IMR-90 (cell line): ENCODE measurements around the gene TDRD1. TPM values are rescaled to one million over a fixed set of nuclear protein-coding genes. Genes with fewer than 3 reads are reported as not detected.

Experiments used
- ATAC-seq: fragments of 200-7000 bp; cut with Tn5 transposase; 2 replicates; pipeline ENCODE4 v1.9.1; 2020; ENCODE audit warnings: low read depth, mild to moderate bottlenecking, moderate library complexity
- BruUV-seq: library from RNA; stranded (reverse); fragments of 400-500 nt; replicated peaks from 2 replicates; lab custom pipeline; 2021; lab: Mats Ljungman, UMichigan
- CTCF ChIA-PET: fragments of 300-600 bp; formaldehyde crosslinking; extraction: SDS; loops from one replicate; lab custom pipeline; 2021; ENCODE audit warnings: antibody characterized with exemption; lab: Yijun Ruan, JAX
- POLR2A ChIA-PET: fragments of 300-600 bp; sonication (Branson Sonifier 250); formaldehyde crosslinking; loops from one replicate; lab custom pipeline; 2022; ENCODE audit warnings: antibody characterized with exemption; ENCODE audit not compliant: unreplicated experiment; lab: Charles Lee
- DNase-seq: peaks from one replicate; pipeline ENCODE4 v3.0.0; 2013
- H2AFZ ChIP-seq: replicated peaks from 2 replicates; pipeline ENCODE3; 2013; ENCODE audit warnings: low read length, mild to moderate bottlenecking; ENCODE audit not compliant: poor library complexity
- H2AK5ac ChIP-seq: 2 replicates; pipeline ENCODE4 v1.6.1; 2013; ENCODE audit warnings: low read depth, low read length, inconsistent platforms
- H2AK9ac ChIP-seq: replicated peaks from 2 replicates; pipeline ENCODE3; 2013; ENCODE audit warnings: mild to moderate bottlenecking, low read depth, low read length, moderate library complexity; ENCODE audit not compliant: poor library complexity
- H2BK120ac ChIP-seq: 2 replicates; pipeline ENCODE4 v1.6.1; 2013; ENCODE audit warnings: low read depth, low read length, inconsistent platforms
- H2BK15ac ChIP-seq: 3 replicates; pipeline ENCODE4 v1.6.1; 2013; ENCODE audit warnings: low read depth, low read length, inconsistent platforms
- H2BK20ac ChIP-seq: 2 replicates; pipeline ENCODE4 v1.6.1; 2013; ENCODE audit warnings: low read depth, mild to moderate bottlenecking, inconsistent platforms, low read length, moderate library complexity
- H2BK5ac ChIP-seq: 2 replicates; pipeline ENCODE4 v1.6.1; 2013; ENCODE audit warnings: mild to moderate bottlenecking, low read depth, low read length, inconsistent platforms; ENCODE audit not compliant: poor library complexity, severe bottlenecking
- H3K14ac ChIP-seq: replicated peaks from 2 replicates; pipeline ENCODE4 v1.6.1; 2013; ENCODE audit warnings: low read depth, low read length, inconsistent platforms
- H3K18ac ChIP-seq: 2 replicates; pipeline ENCODE4 v1.6.1; 2013; ENCODE audit warnings: low read depth, low read length, control low read depth
- H3K23ac ChIP-seq: 2 replicates; pipeline ENCODE4 v1.6.1; 2013; ENCODE audit warnings: low read depth, low read length, inconsistent platforms
- H3K27ac ChIP-seq: 2 replicates; pipeline ENCODE4 v1.5.1; 2013; ENCODE audit warnings: mild to moderate bottlenecking, control low read depth, low read length; ENCODE audit not compliant: insufficient read depth
- H3K27me3 ChIP-seq: 2 replicates; pipeline ENCODE4 v1.6.1; 2013; ENCODE audit warnings: low read length; ENCODE audit not compliant: control insufficient read depth, insufficient read depth
- H3K36me3 ChIP-seq: 2 replicates; pipeline ENCODE4 v1.6.1; 2013; ENCODE audit warnings: low read length, mixed read lengths; ENCODE audit not compliant: control insufficient read depth, insufficient read depth
- H3K4ac ChIP-seq: 2 replicates; pipeline ENCODE4 v1.6.1; 2013; ENCODE audit warnings: low read depth, low read length, inconsistent platforms
- H3K4me1 ChIP-seq: 2 replicates; pipeline ENCODE4 v1.6.1; 2013; ENCODE audit warnings: low read length, mixed read lengths; ENCODE audit not compliant: control insufficient read depth, insufficient read depth
- H3K4me2 ChIP-seq: 2 replicates; pipeline ENCODE4 v1.6.1; 2013; ENCODE audit warnings: low read depth, mild to moderate bottlenecking, control low read depth, low read length, moderate library complexity
- H3K4me3 ChIP-seq: 2 replicates; pipeline ENCODE4 v1.5.1; 2013; ENCODE audit warnings: low read depth, mild to moderate bottlenecking, control low read depth, low read length, moderate library complexity; ENCODE audit not compliant: insufficient read depth
- H3K56ac ChIP-seq: 2 replicates; pipeline ENCODE4 v1.6.1; 2013; ENCODE audit warnings: low read length, inconsistent platforms; ENCODE audit not compliant: insufficient read depth; ENCODE audit errors: extremely low read depth
- H3K79me1 ChIP-seq, 2 experiments: 2 replicates each; pipeline ENCODE4 v1.6.1; 2013; ENCODE audit warnings: low read length in 2 of 2, inconsistent platforms in 1 of 2, low read depth in 1 of 2
- H3K9ac ChIP-seq: 2 replicates; pipeline ENCODE4 v1.6.1; 2013; ENCODE audit warnings: low read depth, low read length, control low read depth
- H3K9me1 ChIP-seq: 2 replicates; pipeline ENCODE4 v1.6.1; 2013; ENCODE audit warnings: low read length, inconsistent platforms; ENCODE audit not compliant: insufficient read depth
- H3K9me3 ChIP-seq: 2 replicates; pipeline ENCODE4 v1.6.1; 2013; ENCODE audit warnings: low read length; ENCODE audit not compliant: control insufficient read depth, insufficient read depth
- H4K20me1 ChIP-seq: 2 replicates; pipeline ENCODE4 v1.6.1; 2013; ENCODE audit warnings: low read length, inconsistent platforms; ENCODE audit not compliant: insufficient read depth
- H4K5ac ChIP-seq: 2 replicates; pipeline ENCODE4 v1.6.1; 2013; ENCODE audit warnings: mild to moderate bottlenecking, low read depth, low read length, control low read depth
- H4K8ac ChIP-seq, 2 experiments: 2 replicates each; pipeline ENCODE4 v1.6.1; 2013; ENCODE audit warnings: low read depth in 2 of 2, low read length in 2 of 2, control low read depth in 1 of 2, inconsistent platforms in 1 of 2
- H4K91ac ChIP-seq: 2 replicates; pipeline ENCODE4 v1.6.1; 2013; ENCODE audit warnings: low read depth, low read length, inconsistent platforms; ENCODE audit not compliant: insufficient read depth
- BHLHE40 ChIP-seq: fragments of 150-350 bp; IDR thresholded peaks from 2 replicates; pipeline ENCODE4 v1.6.1; 2016; ENCODE audit warnings: mild to moderate bottlenecking, low read depth, low read length
- CEBPB ChIP-seq: IDR thresholded peaks from 2 replicates; pipeline ENCODE4 v1.6.1; 2012; ENCODE audit warnings: low read depth, low read length, improper control_type of control experiment
- CTCF ChIP-seq: conservative IDR thresholded peaks from 2 replicates; pipeline ENCODE4 v1.5.1; 2012; ENCODE audit warnings: mild to moderate bottlenecking, low read depth, low read length, improper control_type of control experiment
- FOS ChIP-seq: fragments of 150-350 bp; IDR thresholded peaks from 2 replicates; pipeline ENCODE4 v1.6.1; 2016; ENCODE audit warnings: low read depth, low read length
- MAFK ChIP-seq: IDR thresholded peaks from 2 replicates; pipeline ENCODE4 v1.6.1; 2012; ENCODE audit warnings: low read depth, low read length, improper control_type of control experiment
- NFE2L2 ChIP-seq: fragments of 150-350 bp; IDR thresholded peaks from 2 replicates; pipeline ENCODE4 v1.6.1; 2016; ENCODE audit warnings: low read depth, mild to moderate bottlenecking, low read length
- POLR2A ChIP-seq: IDR thresholded peaks from 2 replicates; pipeline ENCODE4 v1.6.1; 2012; ENCODE audit warnings: mild to moderate bottlenecking, low read depth, low read length
- RAD21 ChIP-seq: IDR thresholded peaks from 2 replicates; pipeline ENCODE4 v1.6.1; 2012; ENCODE audit warnings: low read length, improper control_type of control experiment
- RCOR1 ChIP-seq: IDR thresholded peaks from 2 replicates; pipeline ENCODE4 v1.6.1; 2012; ENCODE audit warnings: mild to moderate bottlenecking, low read length, improper control_type of control experiment; ENCODE audit not compliant: insufficient replicate concordance
- RFX5 ChIP-seq: IDR thresholded peaks from 2 replicates; pipeline ENCODE4 v1.8.0; 2012; ENCODE audit warnings: low read depth, mild to moderate bottlenecking, low read length, moderate library complexity
- SMC3 ChIP-seq: fragments of 150-350 bp; IDR thresholded peaks from 2 replicates; pipeline ENCODE4 v1.6.1; 2016; ENCODE audit warnings: low read depth, mild to moderate bottlenecking, antibody characterized with exemption, low read length, moderate library complexity
- WGBS, 2 experiments: methylation state at CpG; one replicate each; pipeline versions ENCODE4 v1.1.5 to v1.1.7; 2013; ENCODE audit warnings: missing lambda C conversion rate in 2 of 2; ENCODE audit not compliant: insufficient read length in 1 of 2; ENCODE audit errors: extremely low coverage in 2 of 2; 5-methylcytosine and 5-hydroxymethylcytosine counted together
- dilution Hi-C: fragments of 300-500 bp; cut with HindIII; formaldehyde crosslinking; loops from one replicate; pipeline ENCODE4 v1.14.3; 2018; ENCODE audit warnings: low sequenced_read_pairs; ENCODE audit not compliant: unreplicated experiment
- in situ Hi-C: fragments of 300-500 bp; cut with MboI; formaldehyde crosslinking; loops from 3 replicates; pipeline ENCODE4 v1.14.3; 2019; ENCODE audit warnings: low sequenced_read_pairs, inconsistent platforms, mixed read lengths
- intact Hi-C: fragments of 100-400 bp; cut with micrococcal nuclease; formaldehyde crosslinking; loops from 2 replicates; pipeline ENCODE4 v1.10.0; 2022
- polyA plus RNA-seq, 3 experiments: library from polyadenylated mRNA; depleted of rRNA; stranded (reverse); fragments of >200 nt; gene quantifications; 2 replicates each; pipeline ENCODE4 v1.2.3, GENCODE V29; 2012; ENCODE audit warnings: low replicate concordance in 1 of 3
- total RNA-seq: library from RNA; depleted of rRNA; stranded (reverse); fragments of >200 nt; gene quantifications from 2 replicates; pipeline ENCODE4 v1.2.3, GENCODE V29; 2012
- TF ChIP-seq, protein P1 (sequence below): fragments of 150-350 bp; IDR thresholded peaks from 2 replicates; pipeline ENCODE4 v1.6.1; 2016; ENCODE audit warnings: low read depth, mild to moderate bottlenecking, low read length, moderate library complexity, borderline replicate concordance
- TF ChIP-seq, protein P2 (sequence below): fragments of 150-350 bp; IDR thresholded peaks from 2 replicates; pipeline ENCODE4 v1.6.1; 2017; ENCODE audit warnings: mild to moderate bottlenecking, antibody characterized with exemption, low read length, low read depth

The TDRD1 gene
- total and polyA plus RNA-seq, 2 of the 4 experiments (the other 2 are of a cell fraction): not detected

- no peak overlapping the region for H3K23ac ChIP-seq
- no peak overlapping the region for H3K27ac ChIP-seq
- no peaks in the 10 kb centered on the region for H3K9me1 ChIP-seq
- WGBS, 2 experiments: no CpG with 5 or more reads among the region's 3 CpGs
- H2AFZ ChIP-seq: no peak overlapping the region
- H3K4me3 ChIP-seq: no peak overlapping the region
- H4K8ac ChIP-seq: no peak overlapping the region
- no peak overlapping the region for H2BK15ac ChIP-seq
- no peak overlapping the region for H3K18ac ChIP-seq
- no peak overlapping the region for H2BK5ac ChIP-seq
- no peak for ATAC-seq
- no peak overlapping the region for H3K9ac ChIP-seq
- no peak for DNase-seq
- ChIA-PET POLR2A (no interaction called here), CTCF (interaction anchor here (0.6 kb wide), 1 partner anchor 314 kb away, joined by 3 read pairs; no protein-coding TSS in a partner anchor)
- peaks cover 8% of the 10 kb centered on the region for H3K27me3 ChIP-seq
- H4K91ac ChIP-seq: no peak overlapping the region
- H3K4me1 ChIP-seq: no peaks in the 10 kb centered on the region
- intact Hi-C loops: no loop called here
- dilution Hi-C loops: no loop called here
- in situ Hi-C loops: no loop called here
- no peaks in the 10 kb centered on the region for H4K20me1 ChIP-seq
- no peak overlapping the region for H2BK20ac ChIP-seq
- no peaks in the 10 kb centered on the region for H3K9me3 ChIP-seq
- no peak overlapping the region for H2AK9ac ChIP-seq
- TF ChIP-seq RCOR1 (no peak), RAD21 (no peak), FOS (no peak), BHLHE40 (no peak), SMC3 (no peak), MAFK (no peak), NFE2L2 (no peak), RFX5 (no peak), POLR2A (no peak), CEBPB (no peak), CTCF (no peak)
- TF ChIP-seq, protein P1, sequence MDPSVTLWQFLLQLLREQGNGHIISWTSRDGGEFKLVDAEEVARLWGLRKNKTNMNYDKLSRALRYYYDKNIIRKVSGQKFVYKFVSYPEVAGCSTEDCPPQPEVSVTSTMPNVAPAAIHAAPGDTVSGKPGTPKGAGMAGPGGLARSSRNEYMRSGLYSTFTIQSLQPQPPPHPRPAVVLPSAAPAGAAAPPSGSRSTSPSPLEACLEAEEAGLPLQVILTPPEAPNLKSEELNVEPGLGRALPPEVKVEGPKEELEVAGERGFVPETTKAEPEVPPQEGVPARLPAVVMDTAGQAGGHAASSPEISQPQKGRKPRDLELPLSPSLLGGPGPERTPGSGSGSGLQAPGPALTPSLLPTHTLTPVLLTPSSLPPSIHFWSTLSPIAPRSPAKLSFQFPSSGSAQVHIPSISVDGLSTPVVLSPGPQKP: no peak
- TF ChIP-seq, protein P2, sequence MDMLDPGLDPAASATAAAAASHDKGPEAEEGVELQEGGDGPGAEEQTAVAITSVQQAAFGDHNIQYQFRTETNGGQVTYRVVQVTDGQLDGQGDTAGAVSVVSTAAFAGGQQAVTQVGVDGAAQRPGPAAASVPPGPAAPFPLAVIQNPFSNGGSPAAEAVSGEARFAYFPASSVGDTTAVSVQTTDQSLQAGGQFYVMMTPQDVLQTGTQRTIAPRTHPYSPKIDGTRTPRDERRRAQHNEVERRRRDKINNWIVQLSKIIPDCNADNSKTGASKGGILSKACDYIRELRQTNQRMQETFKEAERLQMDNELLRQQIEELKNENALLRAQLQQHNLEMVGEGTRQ: no peak
- H2AK5ac ChIP-seq: no peak overlapping the region
- no TSS peak for BruUV-seq
- no peak overlapping the region for H3K14ac ChIP-seq
- no peaks in the 10 kb centered on the region for H3K79me1 ChIP-seq
- no peaks in the 10 kb centered on the region for H3K36me3 ChIP-seq
- no peak overlapping the region for H2BK120ac ChIP-seq
- no peak overlapping the region for H3K4me2 ChIP-seq
- H3K56ac ChIP-seq: no peak overlapping the region
- H3K4ac ChIP-seq: no peak overlapping the region
- H4K5ac ChIP-seq: no peak overlapping the region
These were observed 1.8 kb downstream of the TDRD1 start for GRCh38 chr10:114180937-114181336.
